GM12878 (cell line): ENCODE data around the gene PSENEN. TPM values are rescaled to one million over a fixed set of nuclear protein-coding genes. Genes with fewer than 3 reads are reported as not detected.
A peak's percentile ranks its signal among the peaks of the same experiment; 100 is the strongest.

Source experiments
- CBFB ChIP-seq: IDR thresholded peaks from 2 replicates; pipeline ENCODE4 v1.6.1; 2016; ENCODE audit warnings: antibody characterized with exemption, low read depth
- E2F8 ChIP-seq: fragments of 450-650 bp; IDR thresholded peaks from 2 replicates; pipeline ENCODE4 v1.6.1; 2018; ENCODE audit warnings: mild to moderate bottlenecking, low read depth, moderate library complexity; ENCODE audit not compliant: partially characterized antibody
- FOXM1 ChIP-seq: IDR thresholded peaks from 2 replicates; pipeline ENCODE4 v1.6.1; 2012; ENCODE audit warnings: low read depth, mild to moderate bottlenecking, inconsistent platforms, low read length, moderate library complexity
- IKZF1 ChIP-seq: fragments of 450-650 bp; conservative IDR thresholded peaks from 2 replicates; pipeline ENCODE4 v1.6.1; 2017; ENCODE audit warnings: antibody characterized with exemption, mild to moderate bottlenecking
- IKZF2 ChIP-seq, 2 experiments: fragments of 450-650 bp; IDR thresholded peaks; 2 replicates each; pipeline ENCODE4 v1.6.1; 2017; ENCODE audit warnings: mild to moderate bottlenecking in 2 of 2, moderate library complexity in 2 of 2
- IRF4 ChIP-seq: IDR thresholded peaks from 2 replicates; pipeline ENCODE4 v1.6.1; 2011; ENCODE audit warnings: low read depth, low read length
- JUND ChIP-seq: IDR thresholded peaks from 2 replicates; pipeline ENCODE4 v1.6.1; 2012; ENCODE audit warnings: low read depth, mild to moderate bottlenecking, low read length, improper control_type of control experiment, moderate library complexity
- KLF5 ChIP-seq: fragments of 450-650 bp; IDR thresholded peaks from 2 replicates; pipeline ENCODE4 v1.6.1; 2014; ENCODE audit warnings: mild to moderate bottlenecking; ENCODE audit not compliant: partially characterized antibody
- MEF2A ChIP-seq: IDR thresholded peaks from 2 replicates; pipeline ENCODE4 v1.6.1; 2011; ENCODE audit warnings: low read depth, mild to moderate bottlenecking, low read length, moderate library complexity; ENCODE audit not compliant: insufficient read depth
- MEF2B ChIP-seq: fragments of 450-650 bp; IDR thresholded peaks from 2 replicates; pipeline ENCODE4 v1.6.1; 2018; ENCODE audit warnings: mild to moderate bottlenecking, moderate library complexity; ENCODE audit not compliant: partially characterized antibody, poor library complexity, severe bottlenecking
- MTA2 ChIP-seq: fragments of 450-650 bp; IDR thresholded peaks from 2 replicates; pipeline ENCODE4 v1.6.1; 2016; ENCODE audit warnings: low read depth, mild to moderate bottlenecking, moderate library complexity
- MTA3 ChIP-seq: IDR thresholded peaks from 2 replicates; pipeline ENCODE4 v1.6.1; 2012; ENCODE audit warnings: low read length, inconsistent platforms, borderline replicate concordance
- MYC ChIP-seq: IDR thresholded peaks from 2 replicates; pipeline ENCODE4 v1.6.1; 2011; ENCODE audit warnings: mild to moderate bottlenecking, low read length, moderate library complexity, inconsistent platforms; ENCODE audit not compliant: insufficient read depth, insufficient replicate concordance, insufficient read length, severe bottlenecking
- NBN ChIP-seq: fragments of 450-650 bp; IDR thresholded peaks from 2 replicates; pipeline ENCODE4 v1.6.1; 2016
- NFIC ChIP-seq: IDR thresholded peaks from 2 replicates; pipeline ENCODE4 v1.6.1; 2012; ENCODE audit warnings: low read depth, mild to moderate bottlenecking, inconsistent platforms, low read length, moderate library complexity
- PAX5 ChIP-seq: IDR thresholded peaks from 2 replicates; pipeline ENCODE4 v1.6.1; 2011; ENCODE audit warnings: low read depth, low read length, borderline replicate concordance
- POLR2A ChIP-seq: IDR thresholded peaks from 2 replicates; pipeline ENCODE4 v1.6.1; 2011; ENCODE audit warnings: low read depth, mild to moderate bottlenecking, low read length
- POLR2AphosphoS5 ChIP-seq: IDR thresholded peaks from 2 replicates; pipeline ENCODE4 v1.6.1; 2011; ENCODE audit warnings: mild to moderate bottlenecking, low read length, inconsistent platforms
- RCOR1 ChIP-seq: conservative IDR thresholded peaks from 2 replicates; pipeline ENCODE4 v1.6.1; 2012; ENCODE audit warnings: low read depth, low read length, improper control_type of control experiment
- RUNX3 ChIP-seq: IDR thresholded peaks from 2 replicates; pipeline ENCODE4 v1.6.1; 2012; ENCODE audit warnings: low read length, inconsistent platforms
- SIN3A ChIP-seq: IDR thresholded peaks from 2 replicates; pipeline ENCODE4 v1.6.1; 2012; ENCODE audit warnings: low read depth, low read length, improper control_type of control experiment
- SPI1 ChIP-seq: IDR thresholded peaks from 2 replicates; pipeline ENCODE4 v1.6.1; 2011; ENCODE audit warnings: low read depth, mild to moderate bottlenecking, low read length, moderate library complexity, borderline replicate concordance; ENCODE audit not compliant: insufficient read depth
- YY1 ChIP-seq: IDR thresholded peaks from 2 replicates; pipeline ENCODE4 v1.6.1; 2011; ENCODE audit warnings: low read depth, mild to moderate bottlenecking, low read length
- polyA plus RNA-seq, 11 experiments: library from polyadenylated mRNA; depleted of rRNA in 4 of 11; unstranded in 6 of 11; stranded (reverse) in 5 of 11; fragments of >200 nt; fragmentation: Nextera tagmentation in 4 of 11; fragmentation: Illumina TruSeq in 1 of 11; extraction: Ambion mirVana in 4 of 11; extraction: Trizol in 1 of 11; gene quantifications; 1 replicate in 1 of 11; 2 replicates in 10 of 11; pipeline versions ENCODE4 v1.2.1 to v1.2.3, GENCODE V29; 2011 to 2016; ENCODE audit warnings: inconsistent platforms in 2 of 11, missing spikeins in 2 of 11, low read depth in 1 of 11
- total RNA-seq, 4 experiments: library from RNA; depleted of rRNA in 3 of 4; stranded (reverse); fragments of >200 nt in 3 of 4; fragmentation: Illumina TruSeq in 1 of 4; extraction: Trizol in 1 of 4; gene quantifications; 2 replicates each; pipeline versions ENCODE4 v1.2.1 to v1.2.3, GENCODE V29; 2013 to 2021
- TF ChIP-seq, protein P1 (sequence below): IDR thresholded peaks from 2 replicates; pipeline ENCODE4 v1.6.1; 2011; ENCODE audit warnings: mild to moderate bottlenecking, low read depth, low read length, moderate library complexity; ENCODE audit not compliant: insufficient replicate concordance
- TF ChIP-seq, protein P2 (sequence below): IDR thresholded peaks from 2 replicates; pipeline ENCODE4 v1.6.1; 2011; ENCODE audit warnings: borderline replicate concordance, low read depth, mild to moderate bottlenecking, moderate library complexity, low read length; ENCODE audit not compliant: insufficient read depth, poor library complexity, severe bottlenecking

The PSENEN gene
- total and polyA plus RNA-seq, 10 of the 15 experiments (the other 5 are each of a cell fraction or from before 2014, with no cell fraction given) = 14.4 to 178 (median 43.5) TPM

- TF ChIP-seq E2F8 = no peak
- TF ChIP-seq MTA3 = peak; percentile 56; the same call in 1 of the 2 replicates
- TF ChIP-seq IKZF1 = peak; percentile 87
- TF ChIP-seq MYC = peak; percentile 56
- peak; percentile 48 for TF ChIP-seq MEF2B
- TF ChIP-seq POLR2A = peak; percentile 69
- no peak for TF ChIP-seq KLF5
- TF ChIP-seq MTA2 = peak; percentile 50; the same call in 1 of the 2 replicates
- TF ChIP-seq, protein P1, sequence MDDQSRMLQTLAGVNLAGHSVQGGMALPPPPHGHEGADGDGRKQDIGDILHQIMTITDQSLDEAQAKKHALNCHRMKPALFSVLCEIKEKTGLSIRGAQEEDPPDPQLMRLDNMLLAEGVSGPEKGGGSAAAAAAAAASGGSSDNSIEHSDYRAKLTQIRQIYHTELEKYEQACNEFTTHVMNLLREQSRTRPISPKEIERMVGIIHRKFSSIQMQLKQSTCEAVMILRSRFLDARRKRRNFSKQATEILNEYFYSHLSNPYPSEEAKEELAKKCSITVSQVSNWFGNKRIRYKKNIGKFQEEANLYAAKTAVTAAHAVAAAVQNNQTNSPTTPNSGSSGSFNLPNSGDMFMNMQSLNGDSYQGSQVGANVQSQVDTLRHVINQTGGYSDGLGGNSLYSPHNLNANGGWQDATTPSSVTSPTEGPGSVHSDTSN = no peak
- TF ChIP-seq, protein P2, sequence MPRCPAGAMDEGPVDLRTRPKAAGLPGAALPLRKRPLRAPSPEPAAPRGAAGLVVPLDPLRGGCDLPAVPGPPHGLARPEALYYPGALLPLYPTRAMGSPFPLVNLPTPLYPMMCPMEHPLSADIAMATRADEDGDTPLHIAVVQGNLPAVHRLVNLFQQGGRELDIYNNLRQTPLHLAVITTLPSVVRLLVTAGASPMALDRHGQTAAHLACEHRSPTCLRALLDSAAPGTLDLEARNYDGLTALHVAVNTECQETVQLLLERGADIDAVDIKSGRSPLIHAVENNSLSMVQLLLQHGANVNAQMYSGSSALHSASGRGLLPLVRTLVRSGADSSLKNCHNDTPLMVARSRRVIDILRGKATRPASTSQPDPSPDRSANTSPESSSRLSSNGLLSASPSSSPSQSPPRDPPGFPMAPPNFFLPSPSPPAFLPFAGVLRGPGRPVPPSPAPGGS = peak; percentile 69
- peak; percentile 55; the same call in 1 of the 2 replicates for TF ChIP-seq SIN3A
- TF ChIP-seq NBN = peak; percentile 69
- TF ChIP-seq NFIC = 0 out of 2 replicates have a peak, but pooled peaks have one; percentile 52
- TF ChIP-seq PAX5 = peak; percentile 74; the same call in 1 of the 2 replicates
- peak; percentile 22; the same call in 1 of the 2 replicates for TF ChIP-seq FOXM1
- peak; percentile 79 for TF ChIP-seq RUNX3
- TF ChIP-seq CBFB = peak; percentile 37; the same call in 1 of the 2 replicates
- 0 out of 2 replicates have a peak, but pooled peaks have one; percentile 10 for TF ChIP-seq YY1
- peak; percentile 69; the same call in 1 of the 2 replicates for TF ChIP-seq POLR2AphosphoS5
- TF ChIP-seq MEF2A = no peak
- peak; percentile 99 for TF ChIP-seq IRF4
- TF ChIP-seq RCOR1 = 0 out of 2 replicates have a peak, but pooled peaks have one; percentile 59
- TF ChIP-seq JUND = peak; percentile 98
- peak; percentile 38; the same call in 1 of the 2 replicates for TF ChIP-seq SPI1
- peak; percentile 77 to 87 for TF ChIP-seq IKZF2 (IDR thresholded peaks at IDR 0.05)
Measured at GRCh38 chr19:35710784-35711723, 34.4 kb upstream of the PSENEN start (continued).
